ENCODE measurements around the gene SH3BP1.

DNA sequence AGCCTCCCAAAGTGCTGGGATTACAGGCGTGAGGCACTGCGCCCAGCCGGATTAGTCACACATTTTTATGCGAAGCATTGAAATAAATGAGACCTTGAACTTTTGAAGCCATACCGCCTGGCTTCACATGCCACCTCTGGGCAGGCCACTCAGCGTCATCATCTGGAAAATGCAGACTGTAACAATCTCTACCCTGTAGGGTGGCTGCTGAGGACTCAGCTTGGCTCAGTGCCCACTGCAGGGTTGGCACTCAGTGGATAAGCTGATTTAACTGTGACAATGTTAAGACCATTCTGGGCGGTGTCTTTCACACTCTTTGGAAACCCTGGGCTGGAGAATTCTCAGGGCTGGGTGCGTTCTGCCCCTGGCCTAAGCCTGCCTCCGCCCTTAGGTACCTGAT lies 8.5 kb downstream of the SH3BP1 start:
- TF ChIP-seq, protein P1, sequence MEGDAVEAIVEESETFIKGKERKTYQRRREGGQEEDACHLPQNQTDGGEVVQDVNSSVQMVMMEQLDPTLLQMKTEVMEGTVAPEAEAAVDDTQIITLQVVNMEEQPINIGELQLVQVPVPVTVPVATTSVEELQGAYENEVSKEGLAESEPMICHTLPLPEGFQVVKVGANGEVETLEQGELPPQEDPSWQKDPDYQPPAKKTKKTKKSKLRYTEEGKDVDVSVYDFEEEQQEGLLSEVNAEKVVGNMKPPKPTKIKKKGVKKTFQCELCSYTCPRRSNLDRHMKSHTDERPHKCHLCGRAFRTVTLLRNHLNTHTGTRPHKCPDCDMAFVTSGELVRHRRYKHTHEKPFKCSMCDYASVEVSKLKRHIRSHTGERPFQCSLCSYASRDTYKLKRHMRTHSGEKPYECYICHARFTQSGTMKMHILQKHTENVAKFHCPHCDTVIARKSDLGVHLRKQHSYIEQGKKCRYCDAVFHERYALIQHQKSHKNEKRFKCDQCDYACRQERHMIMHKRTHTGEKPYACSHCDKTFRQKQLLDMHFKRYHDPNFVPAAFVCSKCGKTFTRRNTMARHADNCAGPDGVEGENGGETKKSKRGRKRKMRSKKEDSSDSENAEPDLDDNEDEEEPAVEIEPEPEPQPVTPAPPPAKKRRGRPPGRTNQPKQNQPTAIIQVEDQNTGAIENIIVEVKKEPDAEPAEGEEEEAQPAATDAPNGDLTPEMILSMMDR (IDR thresholded peaks at IDR 0.05) = no peak
- TF ChIP-seq EZH2 (IDR thresholded peaks at IDR 0.05) (no peak), EZH2phosphoT487 (IDR thresholded peaks at IDR 0.05) (no peak)
